IMR-90 (cell line): ENCODE results near the gene ASS1. TPM values are rescaled to one million over a fixed set of nuclear protein-coding genes. Genes with fewer than 3 reads are reported as not detected.

Experiments used
- ATAC-seq: fragments of 200-7000 bp; cut with Tn5 transposase; 2 replicates; pipeline ENCODE4 v1.9.1; 2020; ENCODE audit warnings: low read depth, mild to moderate bottlenecking, moderate library complexity
- BruUV-seq: library from RNA; stranded (reverse); fragments of 400-500 nt; replicated peaks from 2 replicates; lab custom pipeline; 2021; lab: Mats Ljungman, UMichigan
- CTCF ChIA-PET: fragments of 300-600 bp; formaldehyde crosslinking; extraction: SDS; loops from one replicate; lab custom pipeline; 2021; ENCODE audit warnings: antibody characterized with exemption; lab: Yijun Ruan, JAX
- POLR2A ChIA-PET: fragments of 300-600 bp; sonication (Branson Sonifier 250); formaldehyde crosslinking; loops from one replicate; lab custom pipeline; 2022; ENCODE audit warnings: antibody characterized with exemption; ENCODE audit not compliant: unreplicated experiment; lab: Charles Lee
- DNase-seq: peaks from one replicate; pipeline ENCODE4 v3.0.0; 2013
- H2AFZ ChIP-seq: replicated peaks from 2 replicates; pipeline ENCODE3; 2013; ENCODE audit warnings: low read length, mild to moderate bottlenecking; ENCODE audit not compliant: poor library complexity
- H2AK5ac ChIP-seq: 2 replicates; pipeline ENCODE4 v1.6.1; 2013; ENCODE audit warnings: low read depth, low read length, inconsistent platforms
- H2AK9ac ChIP-seq: replicated peaks from 2 replicates; pipeline ENCODE3; 2013; ENCODE audit warnings: mild to moderate bottlenecking, low read depth, low read length, moderate library complexity; ENCODE audit not compliant: poor library complexity
- H2BK120ac ChIP-seq: 2 replicates; pipeline ENCODE4 v1.6.1; 2013; ENCODE audit warnings: low read depth, low read length, inconsistent platforms
- H2BK15ac ChIP-seq: 3 replicates; pipeline ENCODE4 v1.6.1; 2013; ENCODE audit warnings: low read depth, low read length, inconsistent platforms
- H2BK20ac ChIP-seq: 2 replicates; pipeline ENCODE4 v1.6.1; 2013; ENCODE audit warnings: low read depth, mild to moderate bottlenecking, inconsistent platforms, low read length, moderate library complexity
- H2BK5ac ChIP-seq: 2 replicates; pipeline ENCODE4 v1.6.1; 2013; ENCODE audit warnings: mild to moderate bottlenecking, low read depth, low read length, inconsistent platforms; ENCODE audit not compliant: poor library complexity, severe bottlenecking
- H3K14ac ChIP-seq: replicated peaks from 2 replicates; pipeline ENCODE4 v1.6.1; 2013; ENCODE audit warnings: low read depth, low read length, inconsistent platforms
- H3K18ac ChIP-seq: 2 replicates; pipeline ENCODE4 v1.6.1; 2013; ENCODE audit warnings: low read depth, low read length, control low read depth
- H3K23ac ChIP-seq: 2 replicates; pipeline ENCODE4 v1.6.1; 2013; ENCODE audit warnings: low read depth, low read length, inconsistent platforms
- H3K27ac ChIP-seq: 2 replicates; pipeline ENCODE4 v1.5.1; 2013; ENCODE audit warnings: mild to moderate bottlenecking, control low read depth, low read length; ENCODE audit not compliant: insufficient read depth
- H3K27me3 ChIP-seq: 2 replicates; pipeline ENCODE4 v1.6.1; 2013; ENCODE audit warnings: low read length; ENCODE audit not compliant: control insufficient read depth, insufficient read depth
- H3K36me3 ChIP-seq: 2 replicates; pipeline ENCODE4 v1.6.1; 2013; ENCODE audit warnings: low read length, mixed read lengths; ENCODE audit not compliant: control insufficient read depth, insufficient read depth
- H3K4ac ChIP-seq: 2 replicates; pipeline ENCODE4 v1.6.1; 2013; ENCODE audit warnings: low read depth, low read length, inconsistent platforms
- H3K4me1 ChIP-seq: 2 replicates; pipeline ENCODE4 v1.6.1; 2013; ENCODE audit warnings: low read length, mixed read lengths; ENCODE audit not compliant: control insufficient read depth, insufficient read depth
- H3K4me2 ChIP-seq: 2 replicates; pipeline ENCODE4 v1.6.1; 2013; ENCODE audit warnings: low read depth, mild to moderate bottlenecking, control low read depth, low read length, moderate library complexity
- H3K4me3 ChIP-seq: 2 replicates; pipeline ENCODE4 v1.5.1; 2013; ENCODE audit warnings: low read depth, mild to moderate bottlenecking, control low read depth, low read length, moderate library complexity; ENCODE audit not compliant: insufficient read depth
- H3K56ac ChIP-seq: 2 replicates; pipeline ENCODE4 v1.6.1; 2013; ENCODE audit warnings: low read length, inconsistent platforms; ENCODE audit not compliant: insufficient read depth; ENCODE audit errors: extremely low read depth
- H3K79me1 ChIP-seq, 2 experiments: 2 replicates each; pipeline ENCODE4 v1.6.1; 2013; ENCODE audit warnings: low read length in 2 of 2, inconsistent platforms in 1 of 2, low read depth in 1 of 2
- H3K9ac ChIP-seq: 2 replicates; pipeline ENCODE4 v1.6.1; 2013; ENCODE audit warnings: low read depth, low read length, control low read depth
- H3K9me1 ChIP-seq: 2 replicates; pipeline ENCODE4 v1.6.1; 2013; ENCODE audit warnings: low read length, inconsistent platforms; ENCODE audit not compliant: insufficient read depth
- H3K9me3 ChIP-seq: 2 replicates; pipeline ENCODE4 v1.6.1; 2013; ENCODE audit warnings: low read length; ENCODE audit not compliant: control insufficient read depth, insufficient read depth
- H4K20me1 ChIP-seq: 2 replicates; pipeline ENCODE4 v1.6.1; 2013; ENCODE audit warnings: low read length, inconsistent platforms; ENCODE audit not compliant: insufficient read depth
- H4K5ac ChIP-seq: 2 replicates; pipeline ENCODE4 v1.6.1; 2013; ENCODE audit warnings: mild to moderate bottlenecking, low read depth, low read length, control low read depth
- H4K8ac ChIP-seq, 2 experiments: 2 replicates each; pipeline ENCODE4 v1.6.1; 2013; ENCODE audit warnings: low read depth in 2 of 2, low read length in 2 of 2, control low read depth in 1 of 2, inconsistent platforms in 1 of 2
- H4K91ac ChIP-seq: 2 replicates; pipeline ENCODE4 v1.6.1; 2013; ENCODE audit warnings: low read depth, low read length, inconsistent platforms; ENCODE audit not compliant: insufficient read depth
- BHLHE40 ChIP-seq: fragments of 150-350 bp; IDR thresholded peaks from 2 replicates; pipeline ENCODE4 v1.6.1; 2016; ENCODE audit warnings: mild to moderate bottlenecking, low read depth, low read length
- CEBPB ChIP-seq: IDR thresholded peaks from 2 replicates; pipeline ENCODE4 v1.6.1; 2012; ENCODE audit warnings: low read depth, low read length, improper control_type of control experiment
- CHD1 ChIP-seq: IDR thresholded peaks from 2 replicates; pipeline ENCODE4 v1.6.1; 2012; ENCODE audit warnings: low read depth, low read length, improper control_type of control experiment
- CTCF ChIP-seq: conservative IDR thresholded peaks from 2 replicates; pipeline ENCODE4 v1.5.1; 2012; ENCODE audit warnings: mild to moderate bottlenecking, low read depth, low read length, improper control_type of control experiment
- ELK1 ChIP-seq: fragments of 150-350 bp; IDR thresholded peaks from 2 replicates; pipeline ENCODE4 v1.6.1; 2016; ENCODE audit warnings: low read depth, mild to moderate bottlenecking, low read length, moderate library complexity, borderline replicate concordance
- FOS ChIP-seq: fragments of 150-350 bp; IDR thresholded peaks from 2 replicates; pipeline ENCODE4 v1.6.1; 2016; ENCODE audit warnings: low read depth, low read length
- MAFK ChIP-seq: IDR thresholded peaks from 2 replicates; pipeline ENCODE4 v1.6.1; 2012; ENCODE audit warnings: low read depth, low read length, improper control_type of control experiment
- MAZ ChIP-seq: IDR thresholded peaks from 2 replicates; pipeline ENCODE4 v1.6.1; 2012; ENCODE audit warnings: low read depth, mild to moderate bottlenecking, low read length, improper control_type of control experiment, moderate library complexity, borderline replicate concordance
- MXI1 ChIP-seq: IDR thresholded peaks from 2 replicates; pipeline ENCODE4 v1.6.1; 2012; ENCODE audit warnings: low read depth, mild to moderate bottlenecking, low read length, moderate library complexity, borderline replicate concordance
- NFE2L2 ChIP-seq: fragments of 150-350 bp; IDR thresholded peaks from 2 replicates; pipeline ENCODE4 v1.6.1; 2016; ENCODE audit warnings: low read depth, mild to moderate bottlenecking, low read length
- POLR2A ChIP-seq: IDR thresholded peaks from 2 replicates; pipeline ENCODE4 v1.6.1; 2012; ENCODE audit warnings: mild to moderate bottlenecking, low read depth, low read length
- RAD21 ChIP-seq: IDR thresholded peaks from 2 replicates; pipeline ENCODE4 v1.6.1; 2012; ENCODE audit warnings: low read length, improper control_type of control experiment
- RCOR1 ChIP-seq: IDR thresholded peaks from 2 replicates; pipeline ENCODE4 v1.6.1; 2012; ENCODE audit warnings: mild to moderate bottlenecking, low read length, improper control_type of control experiment; ENCODE audit not compliant: insufficient replicate concordance
- RFX5 ChIP-seq: IDR thresholded peaks from 2 replicates; pipeline ENCODE4 v1.8.0; 2012; ENCODE audit warnings: low read depth, mild to moderate bottlenecking, low read length, moderate library complexity
- SMC3 ChIP-seq: fragments of 150-350 bp; IDR thresholded peaks from 2 replicates; pipeline ENCODE4 v1.6.1; 2016; ENCODE audit warnings: low read depth, mild to moderate bottlenecking, antibody characterized with exemption, low read length, moderate library complexity
- USF2 ChIP-seq: fragments of 150-350 bp; IDR thresholded peaks from 2 replicates; pipeline ENCODE4 v1.6.1; 2017; ENCODE audit warnings: mild to moderate bottlenecking, antibody characterized with exemption, low read length, low read depth
- WGBS, 2 experiments: methylation state at CpG; one replicate each; pipeline versions ENCODE4 v1.1.5 to v1.1.7; 2013; ENCODE audit warnings: missing lambda C conversion rate in 2 of 2; ENCODE audit not compliant: insufficient read length in 1 of 2; ENCODE audit errors: extremely low coverage in 2 of 2; 5-methylcytosine and 5-hydroxymethylcytosine counted together
- dilution Hi-C: fragments of 300-500 bp; cut with HindIII; formaldehyde crosslinking; loops from one replicate; pipeline ENCODE4 v1.14.3; 2018; ENCODE audit warnings: low sequenced_read_pairs; ENCODE audit not compliant: unreplicated experiment
- in situ Hi-C: fragments of 300-500 bp; cut with MboI; formaldehyde crosslinking; loops from 3 replicates; pipeline ENCODE4 v1.14.3; 2019; ENCODE audit warnings: low sequenced_read_pairs, inconsistent platforms, mixed read lengths
- intact Hi-C: fragments of 100-400 bp; cut with micrococcal nuclease; formaldehyde crosslinking; loops from 2 replicates; pipeline ENCODE4 v1.10.0; 2022
- polyA plus RNA-seq, 3 experiments: library from polyadenylated mRNA; depleted of rRNA; stranded (reverse); fragments of >200 nt; gene quantifications; 2 replicates each; pipeline ENCODE4 v1.2.3, GENCODE V29; 2012; ENCODE audit warnings: low replicate concordance in 1 of 3
- total RNA-seq: library from RNA; depleted of rRNA; stranded (reverse); fragments of >200 nt; gene quantifications from 2 replicates; pipeline ENCODE4 v1.2.3, GENCODE V29; 2012

The ASS1 gene
- total and polyA plus RNA-seq, 2 of the 4 experiments (the other 2 are of a cell fraction) = 39.6 to 41.9 TPM

GRCh38 chr9:130458804-130459067 is 14.0 kb downstream of the ASS1 start:
- no peaks in the 10 kb centered on the region for H3K9me1 ChIP-seq
- intact Hi-C loops = no loop called here

More at GRCh38 chr9:130458804-130459067, 14.0 kb downstream of the ASS1 start:
- no peak overlapping the region for H3K4me3 ChIP-seq
- peaks cover 9% of the 10 kb centered on the region for H3K27me3 ChIP-seq
- no peak overlapping the region for H3K4ac ChIP-seq
- H2BK120ac ChIP-seq = no peak overlapping the region
- H3K9ac ChIP-seq = no peak overlapping the region
- H3K36me3 ChIP-seq = no peaks in the 10 kb centered on the region
- H3K4me2 ChIP-seq = no peak overlapping the region
- no peak overlapping the region for H4K5ac ChIP-seq
- no peak overlapping the region for H3K27ac ChIP-seq
- WGBS, 2 experiments = no CpG with 5 or more reads among the region's 5 CpGs
- H3K14ac ChIP-seq = no peak overlapping the region
- H4K8ac ChIP-seq = no peak overlapping the region
- no peak overlapping the region for H2BK5ac ChIP-seq
- no peaks in the 10 kb centered on the region for H3K9me3 ChIP-seq
- in situ Hi-C loops = no loop called here
- no peak overlapping the region for H2BK15ac ChIP-seq
- no peak overlapping the region for H2AFZ ChIP-seq
- no peak overlapping the region for H4K91ac ChIP-seq
- H2BK20ac ChIP-seq = no peak overlapping the region
- ChIA-PET POLR2A (no interaction called here), CTCF (no interaction called here)
- no peak overlapping the region for H3K56ac ChIP-seq
- no peaks in the 10 kb centered on the region for H3K4me1 ChIP-seq
- no peaks in the 10 kb centered on the region for H3K79me1 ChIP-seq
- no TSS peak for BruUV-seq
- peaks cover 8% of the 10 kb centered on the region for H4K20me1 ChIP-seq
- ATAC-seq (no peak), DNase-seq (no peak)
- dilution Hi-C loops = no loop called here
- H2AK9ac ChIP-seq = no peak overlapping the region
- TF ChIP-seq CHD1 = no peak
- TF ChIP-seq BHLHE40 = no peak
- TF ChIP-seq USF2 = no peak
- TF ChIP-seq MAFK = no peak
- TF ChIP-seq FOS = no peak
- TF ChIP-seq RAD21 = no peak
- no peak for TF ChIP-seq SMC3
- TF ChIP-seq MXI1 = no peak
- TF ChIP-seq MAZ = no peak
- no peak for TF ChIP-seq RCOR1
- no peak for TF ChIP-seq NFE2L2
- TF ChIP-seq CEBPB = no peak
- no peak for TF ChIP-seq CTCF
- no peak for TF ChIP-seq RFX5
- no peak for TF ChIP-seq ELK1
- TF ChIP-seq POLR2A = no peak
- no peak overlapping the region for H3K23ac ChIP-seq
- H3K18ac ChIP-seq = no peak overlapping the region
- H2AK5ac ChIP-seq = no peak overlapping the region
